ENCODE results near the gene TMEM207. TPM values are rescaled to one million over a fixed set of nuclear protein-coding genes. Genes with fewer than 3 reads are reported as not detected.

The TMEM207 gene
- total RNA-seq, 2 experiments from 2014 or later, result not detected

DNA sequence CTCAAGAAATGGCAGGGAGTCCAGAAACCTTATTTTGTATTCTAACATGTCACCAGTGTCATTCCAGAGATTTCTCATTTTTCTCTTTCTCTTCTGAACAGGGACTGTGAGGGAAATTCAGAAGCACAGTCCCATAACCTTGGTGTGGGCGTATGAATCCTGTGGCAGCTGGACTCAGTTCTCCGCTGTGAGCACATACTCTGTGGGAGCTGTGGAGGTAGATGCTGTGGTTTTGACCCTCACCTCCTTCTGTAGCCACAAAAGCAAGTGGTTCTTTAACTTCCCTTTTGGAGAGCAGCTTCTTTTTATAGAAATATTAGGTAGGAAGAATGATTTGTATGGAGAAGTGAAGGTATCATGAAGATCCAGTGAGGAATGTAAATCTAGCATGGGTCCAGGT lies 13.4 kb downstream of the TMEM207 start:
- H3K9me3 Mint-ChIP-seq, result no peaks in the 10 kb centered on the region
- H3K4me3 Mint-ChIP-seq, result no peak overlapping the region
- H3K27ac Mint-ChIP-seq, result no peak overlapping the region
- peaks cover 36% of the 10 kb centered on the region for H3K27me3 Mint-ChIP-seq (ENCODE audit: low read depth)
- no peaks in the 10 kb centered on the region for H3K4me1 Mint-ChIP-seq (ENCODE audit: low read depth)
- no peak for DNase-seq
- intact Hi-C loops (cut with micrococcal nuclease), result no loop called here
- CTCF ChIA-PET, result interaction anchor here (0.7 kb wide), 1 partner anchor 33 kb away, joined by 3 read pairs; no protein-coding TSS in a partner anchor
- H3K36me3 Mint-ChIP-seq (ENCODE audit: low read depth), result no peaks in the 10 kb centered on the region

- H3K27ac Mint-ChIP-seq, result no peak overlapping the region
- CTCF ChIA-PET, result interaction anchor here (0.5 kb wide), 1 partner anchor 346 kb away, joined by 5 read pairs; no protein-coding TSS in a partner anchor
- H3K4me3 Mint-ChIP-seq, result no peak overlapping the region
- no peaks in the 10 kb centered on the region for H3K36me3 Mint-ChIP-seq (ENCODE audit: low read depth)
- peaks cover 36% of the 10 kb centered on the region for H3K27me3 Mint-ChIP-seq (ENCODE audit: low read depth)
- intact Hi-C loops (cut with micrococcal nuclease), result no loop called here
- no peaks in the 10 kb centered on the region for H3K9me3 Mint-ChIP-seq
- no peak for DNase-seq
- no peaks in the 10 kb centered on the region for H3K4me1 Mint-ChIP-seq (ENCODE audit: low read depth)
Measured at GRCh38 chr3:190435618-190436017, 14.1 kb downstream of the TMEM207 start.

- intact Hi-C loops (cut with micrococcal nuclease), result no loop called here
- Mint-ChIP-seq H3K4me3 (no peak overlapping the region), H3K27me3 (ENCODE audit: low read depth) (peaks cover 31% of the 10 kb centered on the region), H3K36me3 (ENCODE audit: low read depth) (no peaks in the 10 kb centered on the region), H3K27ac (no peak overlapping the region), H3K4me1 (ENCODE audit: low read depth) (no peaks in the 10 kb centered on the region), H3K9me3 (no peaks in the 10 kb centered on the region)
- CTCF ChIA-PET, result no interaction called here
- no peak for DNase-seq
Measured at GRCh38 chr3:190433626-190434025, 16.1 kb downstream of the TMEM207 start.

GRCh38 chr3:190432216-190432615 lies 17.5 kb downstream of the TMEM207 start:
- no peak overlapping the region for H3K4me3 Mint-ChIP-seq
- CTCF ChIA-PET, result no interaction called here
- no peaks in the 10 kb centered on the region for H3K36me3 Mint-ChIP-seq (ENCODE audit: low read depth)
- no peak overlapping the region for H3K27ac Mint-ChIP-seq
- H3K9me3 Mint-ChIP-seq, result no peaks in the 10 kb centered on the region
- H3K27me3 Mint-ChIP-seq (ENCODE audit: low read depth), result peaks cover 31% of the 10 kb centered on the region
- DNase-seq, result no peak
- intact Hi-C loops (cut with micrococcal nuclease), result no loop called here
- no peaks in the 10 kb centered on the region for H3K4me1 Mint-ChIP-seq (ENCODE audit: low read depth)

- Mint-ChIP-seq H3K36me3 (ENCODE audit: low read depth) (no peaks in the 10 kb centered on the region), H3K27ac (no peak overlapping the region), H3K9me3 (no peaks in the 10 kb centered on the region), H3K4me1 (ENCODE audit: low read depth) (no peaks in the 10 kb centered on the region), H3K27me3 (ENCODE audit: low read depth) (peaks cover 19% of the 10 kb centered on the region), H3K4me3 (no peak overlapping the region)
- intact Hi-C loops (cut with micrococcal nuclease), result no loop called here
- DNase-seq, result no peak
- CTCF ChIA-PET, result no interaction called here
Measured at GRCh38 chr3:190430906-190431305, 18.8 kb downstream of the TMEM207 start.

DNA sequence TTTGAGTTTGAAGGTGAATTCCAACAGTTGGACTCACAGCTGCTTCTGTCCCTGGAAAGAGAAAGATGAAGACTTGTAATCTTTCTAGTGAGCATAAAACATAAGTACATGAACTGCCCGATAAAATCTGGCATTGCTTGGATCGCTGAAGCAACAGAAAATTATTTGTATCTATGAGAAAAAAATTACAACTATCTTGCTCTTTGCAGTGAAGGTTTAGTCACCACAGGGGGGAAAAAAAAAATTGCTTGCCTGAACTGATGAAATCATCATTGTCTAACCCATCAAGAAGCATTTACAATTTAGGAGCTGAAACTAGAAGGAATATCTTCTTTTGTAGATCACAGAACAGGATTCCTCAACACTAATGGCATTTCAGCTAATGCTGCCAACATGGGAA lies 20.0 kb downstream of the TMEM207 start:
- no peak for DNase-seq
- H3K9me3 Mint-ChIP-seq, result no peaks in the 10 kb centered on the region
- H3K4me3 Mint-ChIP-seq, result no peak overlapping the region
- H3K36me3 Mint-ChIP-seq (ENCODE audit: low read depth), result no peaks in the 10 kb centered on the region
- no peak overlapping the region for H3K27ac Mint-ChIP-seq
- intact Hi-C loops (cut with micrococcal nuclease), result no loop called here
- no peaks in the 10 kb centered on the region for H3K4me1 Mint-ChIP-seq (ENCODE audit: low read depth)
- CTCF ChIA-PET, result no interaction called here
- peaks cover 9% of the 10 kb centered on the region for H3K27me3 Mint-ChIP-seq (ENCODE audit: low read depth)

DNA sequence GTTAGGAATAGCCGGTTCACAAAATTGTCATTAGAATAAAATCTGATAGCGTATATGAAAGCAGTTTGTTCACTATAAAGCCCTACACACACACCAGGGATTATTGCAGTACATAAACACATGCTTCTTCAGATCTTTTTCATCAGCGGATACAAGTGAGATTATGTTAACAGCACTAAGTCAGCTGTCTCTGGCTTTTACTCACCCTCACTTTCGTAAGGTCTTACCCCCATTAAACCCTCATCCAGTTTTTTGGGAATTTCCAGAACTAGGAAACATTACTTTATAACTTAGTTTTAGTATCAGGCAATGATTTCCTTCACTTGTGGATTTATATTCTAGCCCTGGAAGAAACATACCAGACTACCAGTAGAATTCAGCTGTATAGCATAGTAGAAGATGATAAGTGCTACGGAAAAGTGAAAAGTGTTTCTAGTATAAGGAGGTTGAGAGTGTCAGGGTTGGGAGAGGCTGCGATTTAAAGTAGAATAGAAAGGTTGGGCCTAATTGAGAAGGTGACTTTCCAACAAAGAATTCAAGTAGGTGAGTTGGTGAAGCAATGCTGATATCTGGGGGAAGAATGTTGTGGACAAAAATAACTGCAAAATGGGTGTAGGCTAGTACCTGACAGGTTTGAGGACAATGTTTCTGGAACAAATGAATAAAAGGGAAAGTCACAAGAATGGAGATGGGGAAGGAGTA lies 22.7 kb downstream of the TMEM207 start:
- DNase-seq, result no peak
- CTCF ChIA-PET, result interaction anchor here (1.0 to 3.9 kb wide), 3 partner anchors 10 to 202 kb away, joined by 3 to 16 read pairs (median 5); no protein-coding TSS in a partner anchor
- no peak overlapping the region for H3K4me3 Mint-ChIP-seq
- intact Hi-C loops (cut with micrococcal nuclease), result no loop called here
- no peaks in the 10 kb centered on the region for H3K9me3 Mint-ChIP-seq
- H3K4me1 Mint-ChIP-seq (ENCODE audit: low read depth), result peaks cover 2% of the 10 kb centered on the region
- H3K27me3 Mint-ChIP-seq (ENCODE audit: low read depth), result no peaks in the 10 kb centered on the region
- H3K27ac Mint-ChIP-seq, result no peak overlapping the region
- no peaks in the 10 kb centered on the region for H3K36me3 Mint-ChIP-seq (ENCODE audit: low read depth)

DNA sequence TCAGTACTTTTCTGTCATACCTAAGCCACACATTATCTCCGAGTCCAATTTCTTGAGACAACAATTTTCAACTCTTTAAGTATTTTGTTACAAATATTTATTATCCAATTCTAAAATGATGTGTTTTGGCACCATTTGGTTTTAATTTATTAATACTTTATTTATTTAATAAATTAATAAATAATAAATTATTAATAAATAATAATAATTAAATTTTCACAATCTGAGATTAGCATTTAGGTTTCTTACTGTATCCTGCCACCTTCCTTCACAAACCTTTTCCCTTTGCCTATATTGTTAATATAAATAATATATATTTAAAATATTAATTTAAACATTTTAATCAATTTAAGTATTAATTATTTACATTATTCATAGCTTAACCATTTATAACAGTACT lies 23.9 kb downstream of the TMEM207 start:
- H3K9me3 Mint-ChIP-seq, result no peaks in the 10 kb centered on the region
- no peak overlapping the region for H3K4me3 Mint-ChIP-seq
- no peaks in the 10 kb centered on the region for H3K36me3 Mint-ChIP-seq (ENCODE audit: low read depth)
- DNase-seq, result no peak
- no peaks in the 10 kb centered on the region for H3K27me3 Mint-ChIP-seq (ENCODE audit: low read depth)
- CTCF ChIA-PET, result interaction anchor here (0.5 to 3.9 kb wide), 9 partner anchors 9 to 567 kb away, joined by 3 to 16 read pairs (median 4); no protein-coding TSS in a partner anchor
- H3K27ac Mint-ChIP-seq, result no peak overlapping the region
- H3K4me1 Mint-ChIP-seq (ENCODE audit: low read depth), result peaks cover 2% of the 10 kb centered on the region
- intact Hi-C loops (cut with micrococcal nuclease), result loop anchor here (2.0 kb wide), 1 partner anchor 41 kb away; no protein-coding TSS in a partner anchor

- H3K9me3 Mint-ChIP-seq, result no peaks in the 10 kb centered on the region
- no peaks in the 10 kb centered on the region for H3K36me3 Mint-ChIP-seq (ENCODE audit: low read depth)
- intact Hi-C loops (cut with micrococcal nuclease), result loop anchor here (1.0 to 5.0 kb wide), 6 partner anchors 40 to 463 kb away; partner anchors contain the start of gene CLDN1
- peak; percentile 59 for DNase-seq
- peaks cover 2% of the 10 kb centered on the region for H3K4me1 Mint-ChIP-seq (ENCODE audit: low read depth)
- CTCF ChIA-PET, result interaction anchor here (0.6 to 3.9 kb wide), 17 partner anchors 8 to 568 kb away, joined by 3 to 18 read pairs (median 3); partner anchors contain the start of gene CLDN1
- no peak overlapping the region for H3K27ac Mint-ChIP-seq
- H3K4me3 Mint-ChIP-seq, result no peak overlapping the region
- no peaks in the 10 kb centered on the region for H3K27me3 Mint-ChIP-seq (ENCODE audit: low read depth)
Measured at GRCh38 chr3:190424478-190425439, 24.9 kb downstream of the TMEM207 start.

DNA sequence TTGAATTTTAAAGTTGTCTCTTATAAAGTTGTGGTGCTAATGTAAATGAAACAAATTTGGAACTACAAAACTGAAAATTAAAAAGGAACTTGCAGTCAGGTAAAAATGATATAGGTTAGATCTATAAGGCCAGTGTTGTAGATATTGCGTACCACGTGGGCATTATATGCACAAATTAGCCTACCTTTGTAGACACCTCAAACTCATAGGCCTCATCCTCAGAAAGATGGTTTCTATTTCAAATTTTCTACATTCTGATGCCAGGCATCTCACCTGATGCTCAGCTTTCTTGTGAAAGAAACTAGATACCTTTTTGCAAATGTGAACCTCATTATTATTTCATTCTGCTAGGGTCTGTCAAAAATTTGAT lies 25.6 kb downstream of the TMEM207 start:
- DNase-seq, result no peak
- CTCF ChIA-PET, result interaction anchor here (0.7 to 3.9 kb wide), 12 partner anchors 10 to 479 kb away, joined by 3 to 18 read pairs (median 3); partner anchors contain the start of gene CLDN1
- intact Hi-C loops (cut with micrococcal nuclease), result loop anchor here (1.0 to 5.0 kb wide), 6 partner anchors 39 to 463 kb away; partner anchors contain the start of gene CLDN1
- peaks cover 2% of the 10 kb centered on the region for H3K4me1 Mint-ChIP-seq (ENCODE audit: low read depth)
- no peak overlapping the region for H3K27ac Mint-ChIP-seq
- H3K27me3 Mint-ChIP-seq (ENCODE audit: low read depth), result no peaks in the 10 kb centered on the region
- no peaks in the 10 kb centered on the region for H3K9me3 Mint-ChIP-seq
- no peaks in the 10 kb centered on the region for H3K36me3 Mint-ChIP-seq (ENCODE audit: low read depth)
- no peak overlapping the region for H3K4me3 Mint-ChIP-seq

- CTCF ChIA-PET, result interaction anchor here (0.6 to 1.8 kb wide), 2 partner anchors 11 to 378 kb away, joined by 3 to 8 read pairs; no protein-coding TSS in a partner anchor
- H3K9me3 Mint-ChIP-seq, result peaks cover 9% of the 10 kb centered on the region
- peaks cover 14% of the 10 kb centered on the region for H3K27me3 Mint-ChIP-seq (ENCODE audit: low read depth)
- H3K4me3 Mint-ChIP-seq, result no peak overlapping the region
- no peak overlapping the region for H3K27ac Mint-ChIP-seq
- H3K36me3 Mint-ChIP-seq (ENCODE audit: low read depth), result peaks cover 2% of the 10 kb centered on the region
- intact Hi-C loops (cut with micrococcal nuclease), result no loop called here
- no peak for DNase-seq
- H3K4me1 Mint-ChIP-seq (ENCODE audit: low read depth), result no peaks in the 10 kb centered on the region
Measured at GRCh38 chr3:190414297-190414696, 35.4 kb downstream of the TMEM207 start.

GRCh38 chr3:190404715-190405114 lies 45.0 kb downstream of the TMEM207 start:
- H3K9me3 Mint-ChIP-seq, result no peaks in the 10 kb centered on the region
- no peak overlapping the region for H3K4me3 Mint-ChIP-seq
- no peaks in the 10 kb centered on the region for H3K36me3 Mint-ChIP-seq (ENCODE audit: low read depth)
- CTCF ChIA-PET, result no interaction called here
- no peaks in the 10 kb centered on the region for H3K4me1 Mint-ChIP-seq (ENCODE audit: low read depth)
- H3K27me3 Mint-ChIP-seq (ENCODE audit: low read depth), result peaks cover 5% of the 10 kb centered on the region
- intact Hi-C loops (cut with micrococcal nuclease), result no loop called here
- no peak overlapping the region for H3K27ac Mint-ChIP-seq
- DNase-seq, result no peak
